T-helper 17 cell (primary cell): ENCODE results near the gene CRYM. TPM values are rescaled to one million over a fixed set of nuclear protein-coding genes. Genes with fewer than 3 reads are reported as not detected.
"Not testable (repeated sequence)": the region's sequence is repeated elsewhere in the genome, so short reads cannot be mapped to it uniquely, and the experiment has no call there.

Experiments
- ATAC-seq: fragments of 150-1000 bp; cut with Tn5 transposase; 2 replicates; pipeline ENCODE4 v1.10.0; 2021; ENCODE audit warnings: mild to moderate bottlenecking, moderate library complexity
- DNase-seq, 3 donors: peaks; one replicate each; pipeline versions ENCODE4 v3.0.0 to v3.0.0-alpha.2; 2020 to 2021
- H3K9me3 ChIP-seq: one replicate; pipeline ENCODE4 v1.7.0; 2013; ENCODE audit warnings: low read length, mild to moderate bottlenecking; ENCODE audit not compliant: control insufficient read depth, poor library complexity, severe bottlenecking
- H3K27ac Mint-ChIP-seq: one replicate; pipeline ENCODE4 v1.8.0; 2022; ENCODE audit warnings: mild to moderate bottlenecking, moderate library complexity, mixed read lengths
- H3K27me3 Mint-ChIP-seq: one replicate; pipeline ENCODE4 v1.8.0; 2022; ENCODE audit warnings: mixed read lengths
- H3K36me3 Mint-ChIP-seq: one replicate; pipeline ENCODE4 v1.8.0; 2022; ENCODE audit warnings: low read depth, mixed read lengths
- H3K4me1 Mint-ChIP-seq: one replicate; pipeline ENCODE4 v1.8.0; 2022; ENCODE audit warnings: mild to moderate bottlenecking, mixed read lengths
- H3K4me3 Mint-ChIP-seq: one replicate; pipeline ENCODE4 v1.8.0; 2022; ENCODE audit warnings: mild to moderate bottlenecking, moderate library complexity, mixed read lengths
- total RNA-seq, 4 donors: library from RNA in 2 of 4; stranded (reverse) in 2 of 4; gene quantifications; one replicate each; pipeline ENCODE4 v1.2.3 and lab custom pipeline; 2022 to 2026

The CRYM gene
- total RNA-seq = under 1 TPM in 1 of 2 donors, not detected in 1; 0.94 TPM
- total RNA-seq (lab: John Stamatoyannopoulos, UW) = 0 to 0.08 reads per million in 2 donors

DNA sequence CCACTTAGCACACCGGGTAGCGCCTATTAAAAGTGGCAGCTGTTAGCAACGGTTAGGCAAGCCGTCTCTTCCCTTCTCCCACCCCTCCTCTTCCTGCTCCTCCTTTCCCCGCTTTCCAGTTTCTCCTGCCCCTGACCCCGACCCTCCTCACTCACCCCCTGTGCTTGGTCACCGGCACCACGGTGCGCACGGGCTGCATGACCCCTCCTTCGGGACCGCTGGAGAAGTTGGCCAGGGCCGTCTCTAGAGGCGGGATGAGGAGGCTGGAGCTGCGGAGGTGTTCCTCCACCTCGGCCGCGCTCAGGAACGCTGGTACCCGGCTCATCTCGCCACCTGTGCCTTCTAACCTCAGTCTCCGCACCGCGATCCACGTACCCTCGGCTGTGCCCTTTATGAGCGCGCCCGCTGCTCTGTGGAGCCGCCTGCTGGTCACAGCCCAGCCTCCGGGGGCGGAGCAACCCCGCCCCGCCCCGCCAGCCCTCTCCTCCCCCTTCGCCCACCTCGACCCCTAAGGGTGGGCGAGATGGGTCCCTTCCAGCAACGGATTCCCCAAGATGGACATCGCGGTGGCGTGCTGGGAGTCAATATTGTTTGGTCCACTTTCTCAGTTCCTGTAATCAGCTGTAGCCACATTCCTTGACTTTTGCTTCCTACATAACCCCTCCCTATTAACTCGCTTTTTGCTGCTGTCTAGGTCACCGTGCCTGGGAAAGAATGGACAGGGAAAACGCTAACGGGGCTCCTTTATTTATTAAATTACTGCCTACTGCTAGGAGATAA, at the start of gene CRYM:
CRYM (minus strand) TSS at position 364 of the 780 bp plus-strand sequence; CDS start at position 325, 39 bp downstream.
- peaks cover 5% of the 10 kb centered on the region for H3K36me3 Mint-ChIP-seq
- H3K4me1 Mint-ChIP-seq = peaks cover 4% of the 10 kb centered on the region
- DNase-seq = peak in 1 of 3 donors; percentile 21
- peak; percentile 83 for ATAC-seq
- H3K4me3 Mint-ChIP-seq = peak within 1 kb of the TSS; percentile 72
- H3K27ac Mint-ChIP-seq = no peak within 1 kb of the TSS
- H3K9me3 ChIP-seq = no peaks in the 10 kb centered on the region
- peaks cover 80% of the 10 kb centered on the region for H3K27me3 Mint-ChIP-seq

DNA sequence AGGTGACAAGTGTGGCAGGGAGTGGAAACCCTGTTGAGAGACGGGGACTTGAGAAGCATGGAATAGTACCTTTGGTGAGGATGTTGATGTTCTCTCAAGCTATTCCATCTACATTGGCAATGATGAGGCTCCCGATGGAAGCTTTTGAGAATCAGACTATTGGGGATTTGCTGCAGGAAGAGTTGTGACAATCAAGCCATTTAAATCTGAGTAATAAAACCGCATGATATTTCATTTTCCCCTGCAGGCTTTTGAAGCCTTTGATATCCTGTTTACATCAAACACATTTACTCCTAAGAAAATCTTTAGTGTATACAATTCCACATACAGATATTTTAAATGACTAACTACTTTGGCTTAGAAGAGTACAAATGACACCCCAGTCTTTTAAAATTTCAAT, 49.0 kb upstream of the CRYM start:
- H3K4me1 Mint-ChIP-seq = no peaks in the 10 kb centered on the region
- ATAC-seq (no peak), DNase-seq (no peak)
- H3K27me3 Mint-ChIP-seq = peaks cover 8% of the 10 kb centered on the region
- no peaks in the 10 kb centered on the region for H3K36me3 Mint-ChIP-seq
- no peak overlapping the region for H3K4me3 Mint-ChIP-seq
- no peak overlapping the region for H3K27ac Mint-ChIP-seq
- H3K9me3 ChIP-seq = no peaks in the 10 kb centered on the region

DNA sequence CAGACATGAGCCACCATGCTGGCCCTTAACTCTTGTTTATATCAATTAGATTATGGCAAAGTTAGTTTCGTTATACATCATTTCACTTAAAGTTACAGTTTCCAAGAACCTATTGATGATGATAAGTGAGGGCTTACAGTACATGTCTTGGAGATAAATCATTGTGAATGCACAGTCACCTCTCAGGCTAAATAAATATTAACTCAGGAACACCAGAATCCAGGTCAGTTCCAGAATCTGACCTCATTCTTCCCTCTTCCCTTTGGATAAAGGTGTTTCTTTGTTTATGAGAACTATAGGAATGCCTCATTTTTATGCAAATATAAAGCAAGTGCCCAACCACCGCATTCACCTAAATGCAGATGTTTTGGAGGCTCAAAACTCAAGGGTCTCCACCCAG, 48.4 kb upstream of the CRYM start:
- no peaks in the 10 kb centered on the region for H3K36me3 Mint-ChIP-seq
- H3K4me1 Mint-ChIP-seq = no peaks in the 10 kb centered on the region
- no peak for ATAC-seq
- H3K4me3 Mint-ChIP-seq = no peak overlapping the region
- no peak overlapping the region for H3K27ac Mint-ChIP-seq
- peaks cover 6% of the 10 kb centered on the region for H3K27me3 Mint-ChIP-seq
- no peak for DNase-seq
- no peaks in the 10 kb centered on the region for H3K9me3 ChIP-seq

DNA sequence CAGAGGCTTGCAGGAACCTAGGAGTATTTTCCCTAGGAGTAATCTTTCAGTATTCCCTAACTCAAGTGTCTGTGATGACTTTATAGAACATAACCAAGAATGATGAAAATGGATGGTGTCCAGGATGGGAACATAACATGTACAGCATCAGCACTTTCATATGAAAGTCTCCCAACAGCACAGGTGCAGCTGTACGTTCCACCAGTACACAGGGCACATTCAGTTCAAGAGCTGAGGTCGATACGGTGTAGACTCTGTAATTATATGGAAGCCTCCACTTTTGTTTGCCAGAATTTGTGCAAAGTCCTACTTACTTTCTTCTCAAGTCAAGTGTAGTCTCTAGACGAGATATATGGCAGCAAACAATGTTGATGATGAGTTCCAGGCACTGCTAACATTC, 46.2 kb upstream of the CRYM start:
- Mint-ChIP-seq H3K4me1 (peaks cover 3% of the 10 kb centered on the region), H3K4me3 (no peak overlapping the region), H3K27me3 (peaks cover 17% of the 10 kb centered on the region), H3K27ac (no peak overlapping the region), H3K36me3 (peaks cover 3% of the 10 kb centered on the region)
- DNase-seq = no peak
- H3K9me3 ChIP-seq = no peaks in the 10 kb centered on the region
- no peak for ATAC-seq

DNA sequence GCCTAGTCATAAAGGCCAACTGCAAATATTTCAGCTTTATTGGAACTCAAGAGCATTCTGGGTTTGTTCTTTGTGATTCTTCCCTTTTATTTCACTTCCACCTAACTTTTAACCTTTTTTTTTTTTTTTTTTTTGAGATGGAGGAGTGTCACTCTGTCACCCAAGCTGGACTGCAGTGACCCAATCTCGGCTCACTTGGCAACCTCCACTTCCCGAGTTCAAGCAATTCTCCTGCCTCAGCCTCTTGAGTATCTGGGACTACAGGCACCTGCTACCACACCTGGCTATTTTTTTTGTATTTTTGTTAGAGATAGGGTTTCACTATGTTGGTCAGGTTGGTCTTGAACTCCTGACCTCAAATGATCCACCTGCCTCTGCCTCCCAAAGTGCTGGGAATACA, 44.2 kb upstream of the CRYM start:
- not testable (repeated sequence) for H3K4me3 Mint-ChIP-seq, H3K36me3 Mint-ChIP-seq, DNase-seq, ATAC-seq, H3K9me3 ChIP-seq, H3K4me1 Mint-ChIP-seq, H3K27ac Mint-ChIP-seq
- peaks cover 19% of the 10 kb centered on the region for H3K27me3 Mint-ChIP-seq

DNA sequence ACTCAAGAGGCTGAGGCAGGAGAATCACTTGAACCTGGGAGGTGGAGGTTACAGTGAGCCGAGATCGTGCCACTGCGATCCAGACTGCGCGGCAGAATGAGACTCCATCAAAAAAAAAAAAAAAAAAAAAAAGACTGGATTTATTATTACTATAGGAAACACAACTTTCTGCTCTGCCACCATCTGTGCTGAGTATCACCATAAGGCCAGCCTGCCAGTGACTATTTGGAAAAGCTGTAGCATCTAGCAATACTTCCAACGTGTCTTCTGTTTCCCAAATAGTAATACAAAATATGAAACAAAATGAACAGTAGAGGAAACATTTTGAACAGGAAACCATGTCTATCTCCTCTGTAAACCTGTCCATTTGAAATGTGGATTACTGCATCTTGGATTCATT, 43.6 kb upstream of the CRYM start:
- H3K4me3 Mint-ChIP-seq = no peak overlapping the region
- H3K36me3 Mint-ChIP-seq = peaks cover 3% of the 10 kb centered on the region
- DNase-seq (no peak), ATAC-seq (no peak)
- H3K9me3 ChIP-seq = no peaks in the 10 kb centered on the region
- H3K27ac Mint-ChIP-seq = no peak overlapping the region
- H3K27me3 Mint-ChIP-seq = peaks cover 16% of the 10 kb centered on the region
- peaks cover 3% of the 10 kb centered on the region for H3K4me1 Mint-ChIP-seq

DNA sequence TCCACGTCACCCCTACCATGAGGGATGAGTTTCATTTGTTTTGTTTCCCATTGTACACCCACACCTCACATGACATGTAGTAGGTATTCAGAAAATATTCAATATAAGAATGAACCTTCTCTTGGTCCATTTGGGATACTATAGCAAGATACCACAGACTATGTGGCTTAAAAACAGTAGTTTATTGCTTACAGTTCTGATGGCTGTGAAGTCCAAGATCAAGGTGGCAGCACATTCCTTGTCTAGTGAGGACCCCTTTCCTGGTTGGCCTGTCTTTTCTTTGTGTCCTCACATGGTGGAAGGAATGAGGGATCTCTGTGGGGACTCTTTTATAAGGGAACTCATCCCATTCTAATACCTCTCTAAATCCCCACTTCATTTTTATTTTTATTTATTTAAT, 36.2 kb upstream of the CRYM start:
- DNase-seq = no peak
- no peaks in the 10 kb centered on the region for H3K9me3 ChIP-seq
- ATAC-seq = no peak
- Mint-ChIP-seq H3K36me3 (no peaks in the 10 kb centered on the region), H3K4me1 (no peaks in the 10 kb centered on the region), H3K27me3 (peaks cover 21% of the 10 kb centered on the region), H3K4me3 (no peak overlapping the region), H3K27ac (no peak overlapping the region)

DNA sequence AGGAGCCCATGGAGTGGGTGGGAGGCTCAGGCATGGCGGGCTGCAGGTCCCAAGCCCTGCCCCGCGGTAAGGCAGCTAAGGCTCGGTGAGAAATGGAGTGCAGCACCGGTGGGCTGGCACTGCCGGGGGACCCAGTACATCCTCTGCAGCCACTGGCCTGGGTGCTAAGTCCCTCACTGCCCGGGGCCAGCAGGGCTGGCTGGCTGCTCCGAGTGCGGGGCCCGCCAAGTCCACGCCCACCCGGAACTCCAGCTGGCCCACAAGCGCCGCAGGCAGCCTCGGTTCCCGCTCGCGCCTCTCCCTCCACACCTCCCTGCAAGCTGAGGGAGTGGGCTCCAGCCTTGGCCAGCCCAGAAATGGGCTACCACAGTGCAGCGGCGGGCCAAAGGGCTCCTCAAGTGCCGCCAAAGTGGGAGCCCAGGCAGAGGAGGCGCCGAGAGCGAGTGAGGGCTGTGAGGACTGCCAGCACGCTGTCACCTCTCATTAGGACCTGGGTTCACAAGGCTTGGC, 34.8 kb upstream of the CRYM start:
- DNase-seq, ATAC-seq, H3K27ac Mint-ChIP-seq, H3K4me1 Mint-ChIP-seq, H3K36me3 Mint-ChIP-seq, H3K9me3 ChIP-seq, H3K4me3 Mint-ChIP-seq: not testable (repeated sequence)
- peaks cover 18% of the 10 kb centered on the region for H3K27me3 Mint-ChIP-seq

DNA sequence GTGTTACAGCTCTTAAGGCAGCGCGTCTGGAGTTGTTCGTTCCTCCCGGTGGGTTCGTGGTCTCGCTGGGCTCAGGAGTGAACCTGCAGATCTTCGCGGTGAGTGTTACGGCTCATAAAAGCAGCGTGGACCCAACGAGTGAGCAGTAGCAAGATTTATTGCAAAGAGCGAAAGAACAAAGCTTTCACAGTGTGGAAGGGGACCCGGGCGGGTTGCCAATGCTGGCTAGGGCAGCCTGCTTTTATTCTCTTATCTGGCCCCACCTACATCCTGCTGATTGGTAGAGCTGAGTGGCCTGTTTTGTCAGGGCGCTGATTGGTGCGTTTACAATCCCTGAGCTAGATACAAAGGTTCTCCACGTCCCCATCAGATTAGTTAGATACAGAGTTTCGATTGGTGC, 34.0 kb upstream of the CRYM start:
- H3K9me3 ChIP-seq, H3K36me3 Mint-ChIP-seq, DNase-seq, H3K4me1 Mint-ChIP-seq, ATAC-seq, H3K4me3 Mint-ChIP-seq, H3K27ac Mint-ChIP-seq: not testable (repeated sequence)
- peaks cover 18% of the 10 kb centered on the region for H3K27me3 Mint-ChIP-seq

DNA sequence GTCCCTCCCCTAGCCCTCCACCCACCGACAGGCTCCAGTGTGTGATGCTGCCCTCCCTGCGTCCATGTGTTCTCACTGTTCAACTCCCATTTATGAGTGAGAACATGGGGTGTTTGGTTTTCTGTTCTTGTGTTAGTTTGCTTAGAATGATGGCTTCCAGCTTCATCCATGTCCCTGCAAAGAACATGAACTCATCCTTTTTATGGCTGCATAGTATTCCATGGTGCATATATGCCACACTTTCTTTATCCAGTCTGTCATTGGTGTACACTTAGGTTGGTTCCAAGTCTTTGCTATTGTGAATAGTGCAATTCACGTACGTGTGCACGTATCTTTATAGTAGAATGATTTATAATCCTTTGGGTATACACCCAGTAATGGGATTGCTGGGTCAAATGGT, 28.6 kb upstream of the CRYM start:
- not testable (repeated sequence) for H3K4me3 Mint-ChIP-seq, ATAC-seq, H3K9me3 ChIP-seq, H3K27ac Mint-ChIP-seq, H3K36me3 Mint-ChIP-seq, H3K4me1 Mint-ChIP-seq, DNase-seq
- H3K27me3 Mint-ChIP-seq = peaks cover 14% of the 10 kb centered on the region

DNA sequence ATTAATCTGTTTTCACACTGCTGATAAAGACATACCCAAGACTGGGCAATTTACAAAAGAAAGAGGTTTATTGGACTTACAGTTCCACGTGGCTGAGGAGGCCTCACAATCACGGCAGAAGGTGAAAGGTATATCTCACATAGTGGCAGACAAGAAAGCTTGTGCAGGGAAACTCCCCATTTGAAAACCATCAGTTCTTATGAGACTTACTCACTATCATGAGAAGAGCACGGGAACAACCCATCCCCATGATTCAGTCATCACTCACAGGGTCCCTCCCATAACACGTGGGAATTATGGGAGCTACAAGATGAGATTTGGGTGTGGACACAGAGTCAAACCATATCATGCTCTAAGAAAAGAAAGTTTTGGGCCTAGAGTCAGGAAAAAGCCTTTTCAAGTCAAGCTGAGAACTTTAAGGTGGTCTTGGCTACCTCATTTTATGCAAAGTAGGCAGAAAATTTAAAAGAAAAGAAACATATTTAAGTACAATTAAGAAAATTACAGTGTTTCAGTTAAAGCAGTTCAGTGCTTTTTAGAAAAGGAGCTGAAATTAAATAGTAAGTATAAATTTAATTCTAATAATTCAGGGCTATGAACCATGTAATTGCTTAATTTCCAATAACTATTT, 24.9 kb upstream of the CRYM start:
- H3K36me3 Mint-ChIP-seq = no peaks in the 10 kb centered on the region
- peaks cover 19% of the 10 kb centered on the region for H3K4me1 Mint-ChIP-seq
- ATAC-seq = no peak
- peaks cover 26% of the 10 kb centered on the region for H3K27me3 Mint-ChIP-seq
- DNase-seq = no peak
- no peaks in the 10 kb centered on the region for H3K9me3 ChIP-seq
- no peak overlapping the region for H3K27ac Mint-ChIP-seq
- no peak overlapping the region for H3K4me3 Mint-ChIP-seq

DNA sequence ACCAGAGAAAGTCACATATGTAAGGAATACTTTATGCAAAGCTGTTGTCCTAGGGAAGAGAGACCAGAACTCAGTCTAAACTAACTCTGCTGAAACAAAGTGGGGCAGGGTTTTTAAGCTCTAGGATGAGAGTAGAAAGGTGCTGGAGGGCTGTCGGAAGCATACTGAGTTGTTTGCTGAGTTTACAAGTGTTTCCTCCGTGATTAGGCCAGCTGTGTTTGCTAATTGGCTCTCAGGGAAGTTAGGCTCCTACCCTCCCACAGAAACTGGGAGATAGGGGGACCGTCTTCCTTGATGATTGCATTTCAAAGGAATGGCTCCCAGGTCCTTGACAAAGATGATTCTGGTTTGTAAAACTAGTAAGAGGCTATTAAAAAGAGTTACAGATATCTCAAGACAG, 24.4 kb upstream of the CRYM start:
- peak overlapping the region; percentile 98 for H3K4me3 Mint-ChIP-seq
- H3K27me3 Mint-ChIP-seq = peaks cover 27% of the 10 kb centered on the region
- no peaks in the 10 kb centered on the region for H3K9me3 ChIP-seq
- ATAC-seq (no peak), DNase-seq (no peak)
- H3K36me3 Mint-ChIP-seq = no peaks in the 10 kb centered on the region
- H3K4me1 Mint-ChIP-seq = peaks cover 19% of the 10 kb centered on the region
- H3K27ac Mint-ChIP-seq = no peak overlapping the region

DNA sequence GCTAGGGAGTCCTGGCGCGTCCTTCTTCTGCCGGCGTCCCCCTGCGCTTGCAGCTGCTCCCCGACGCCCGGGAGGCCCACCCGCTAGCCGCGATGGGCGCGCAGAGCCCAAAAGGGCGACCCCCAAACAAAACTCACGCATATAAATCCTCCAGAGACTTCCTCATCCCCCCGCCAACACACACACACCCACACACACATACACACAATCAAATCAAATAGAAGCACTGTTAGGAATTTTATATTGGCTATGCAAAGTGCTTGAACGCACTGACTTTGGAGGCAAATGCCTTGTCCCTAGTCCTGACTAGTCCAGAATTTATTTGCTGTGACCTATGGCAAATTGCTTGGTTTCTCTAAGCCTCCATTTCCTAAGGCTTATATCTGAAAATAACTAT, 23.8 kb upstream of the CRYM start:
- Mint-ChIP-seq H3K4me1 (peaks cover 19% of the 10 kb centered on the region), H3K36me3 (no peaks in the 10 kb centered on the region), H3K4me3 (peak overlapping the region; percentile 98), H3K27me3 (peaks cover 27% of the 10 kb centered on the region), H3K27ac (no peak overlapping the region)
- ATAC-seq = no peak
- no peak for DNase-seq
- H3K9me3 ChIP-seq = no peaks in the 10 kb centered on the region
